HCT116 (cell line): Measurements from ENCODE around the gene PICALM. TPM values are rescaled to one million over a fixed set of nuclear protein-coding genes. Genes with fewer than 3 reads are reported as not detected.

Source experiments
- ATAC-seq: fragments of 200-7000 bp; cut with Tn5 transposase; 2 replicates; pipeline ENCODE4 v1.9.1; 2020; ENCODE audit warnings: mild to moderate bottlenecking, moderate library complexity
- BruUV-seq: library from RNA; stranded (reverse); fragments of 400-500 nt; replicated peaks from 2 replicates; lab custom pipeline; 2021; lab: Mats Ljungman, UMichigan
- CTCF ChIA-PET: fragments of 300-600 bp; sonication (Branson Sonifier 250); formaldehyde crosslinking; loops from one replicate; lab custom pipeline; 2021; ENCODE audit warnings: antibody characterized with exemption; lab: Charles Lee
- POLR2A ChIA-PET: fragments of 300-600, 350-600 bp; sonication (Branson Sonifier 250); formaldehyde crosslinking; loops from one replicate; lab custom pipeline; 2021; ENCODE audit warnings: antibody characterized with exemption; lab: Charles Lee
- RAD21 ChIA-PET, 2 experiments: fragments of 300-600 bp; sonication (Branson Sonifier 250); formaldehyde crosslinking; loops; one replicate each; lab custom pipeline; 2023; ENCODE audit warnings: low total read pairs in 2 of 2; ENCODE audit not compliant: uncharacterized antibody in 2 of 2, unreplicated experiment in 2 of 2, low non-redundant PET in 1 of 2; lab: Charles Lee
- DNase-seq: peaks from one replicate; pipeline ENCODE4 v3.0.0-alpha.2; 2010; ENCODE audit warnings: low read depth, low spot score
- H2AFZ ChIP-seq: fragments of 200-600 bp; shearing (Covaris generic), sonication (generic); 2 replicates; pipeline ENCODE4 v1.6.1; 2017; ENCODE audit warnings: low read depth, mixed run types, mixed read lengths, antibody characterized with exemption, low read length; ENCODE audit not compliant: poor library complexity, severe bottlenecking
- H3K27ac ChIP-seq: 2 replicates; pipeline ENCODE4 v1.5.1; 2012; ENCODE audit warnings: low read depth, low read length
- H3K27me3 ChIP-seq: fragments of 200-600 bp; sonication (generic); 2 replicates; pipeline ENCODE4 v1.6.1; 2016; ENCODE audit warnings: mixed run types, low read length, mixed read lengths; ENCODE audit not compliant: insufficient read depth
- H3K36me3 ChIP-seq, 2 experiments: fragments of 200-500 bp in 1 of 2; fragments of 200-600 bp in 1 of 2; sonication (Bioruptor generic) in 1 of 2; sonication (generic) in 1 of 2; 2 replicates each; pipeline versions ENCODE4 v1.5.1 to v1.6.1; 2014 to 2016; ENCODE audit warnings: low read length in 2 of 2, inconsistent platforms in 1 of 2, mixed read lengths in 1 of 2, mixed run types in 1 of 2; ENCODE audit not compliant: insufficient read depth in 2 of 2, control insufficient read depth in 1 of 2
- H3K4me1 ChIP-seq, 2 experiments: fragments of 200-600 bp in 1 of 2; sonication (generic) in 1 of 2; 2 replicates each; pipeline versions ENCODE4 v1.5.1 to v1.6.1; 2012 to 2017; ENCODE audit warnings: low read length in 2 of 2, inconsistent platforms in 1 of 2, mild to moderate bottlenecking in 1 of 2, mixed read lengths in 1 of 2, mixed run types in 1 of 2, moderate library complexity in 1 of 2; ENCODE audit not compliant: insufficient read depth in 2 of 2, control insufficient read depth in 1 of 2
- H3K4me2 ChIP-seq: fragments of 200-600 bp; sonication (generic); 2 replicates; pipeline ENCODE4 v1.6.1; 2017; ENCODE audit warnings: mixed run types, low read length, mixed read lengths
- H3K4me3 ChIP-seq, 2 experiments: fragments of 200-600 bp in 1 of 2; sonication (generic) in 1 of 2; replicated peaks in 1 of 2; 2 replicates each; pipeline ENCODE4 v1.5.1; 2011 to 2016; ENCODE audit warnings: low read length in 2 of 2, control low read depth in 1 of 2, low read depth in 1 of 2, mild to moderate bottlenecking in 1 of 2, mixed read lengths in 1 of 2, mixed run types in 1 of 2
- H3K79me2 ChIP-seq: fragments of 200-600 bp; sonication (generic); 2 replicates; pipeline ENCODE4 v1.6.1; 2017; ENCODE audit warnings: mild to moderate bottlenecking, mixed run types, low read length, moderate library complexity, mixed read lengths; ENCODE audit not compliant: insufficient read depth
- H3K9ac ChIP-seq: fragments of 200-600 bp; sonication (generic); 2 replicates; pipeline ENCODE4 v1.6.1; 2016; ENCODE audit warnings: low read length, mixed read lengths
- H3K9me2 ChIP-seq: fragments of 200-600 bp; sonication (generic), shearing (Covaris generic); 2 replicates; pipeline ENCODE4 v1.6.1; 2017; ENCODE audit warnings: mixed run types, mild to moderate bottlenecking, moderate library complexity; ENCODE audit not compliant: insufficient read depth
- H3K9me3 ChIP-seq, 2 experiments: fragments of 200-500 bp in 1 of 2; fragments of 200-600 bp in 1 of 2; sonication (Bioruptor generic) in 1 of 2; sonication (generic) in 1 of 2; 2 replicates each; pipeline ENCODE4 v1.6.1; 2014 to 2017; ENCODE audit warnings: low read length in 2 of 2, mixed read lengths in 2 of 2, inconsistent platforms in 1 of 2, low read depth in 1 of 2, mild to moderate bottlenecking in 1 of 2, mixed run types in 1 of 2, moderate library complexity in 1 of 2; ENCODE audit not compliant: control insufficient read depth in 1 of 2, insufficient read depth in 1 of 2
- H4K20me1 ChIP-seq: fragments of 200-600 bp; sonication (generic), shearing (Covaris generic); 2 replicates; pipeline ENCODE4 v1.6.1; 2017; ENCODE audit warnings: mixed run types, mild to moderate bottlenecking, moderate library complexity; ENCODE audit not compliant: insufficient read depth
- CBX3 ChIP-seq: IDR thresholded peaks from 2 replicates; pipeline ENCODE4 v1.6.1; 2012; ENCODE audit warnings: low read depth
- CTCF ChIP-seq, 3 experiments: fragments of 200-600 bp in 1 of 3; sonication (generic) in 1 of 3; IDR thresholded peaks in 2 of 3; conservative IDR thresholded peaks in 1 of 3; 2 replicates each; pipeline ENCODE4 v1.5.1; 2012 to 2017; ENCODE audit warnings: low read depth in 2 of 3, low read length in 2 of 3, antibody characterized with exemption in 1 of 3, borderline replicate concordance in 1 of 3, control low read depth in 1 of 3, mild to moderate bottlenecking in 1 of 3, mixed read lengths in 1 of 3, mixed run types in 1 of 3, moderate library complexity in 1 of 3; ENCODE audit not compliant: insufficient read depth in 1 of 3
- FOSL1 ChIP-seq: IDR thresholded peaks from 2 replicates; pipeline ENCODE4 v1.6.1; 2012; ENCODE audit warnings: low read depth
- JUND ChIP-seq: IDR thresholded peaks from 2 replicates; pipeline ENCODE4 v1.6.1; 2012
- MAX ChIP-seq: IDR thresholded peaks from 2 replicates; pipeline ENCODE4 v1.6.1; 2012
- SP1 ChIP-seq: IDR thresholded peaks from 2 replicates; pipeline ENCODE4 v1.6.1; 2012; ENCODE audit warnings: low read depth
- ZNF274 ChIP-seq: fragments of 200-500 bp; sonication (Bioruptor generic); IDR thresholded peaks from 2 replicates; pipeline ENCODE4 v1.6.1; 2014; ENCODE audit warnings: mild to moderate bottlenecking, low read depth, low read length, inconsistent platforms
- intact Hi-C: fragments of 100-400 bp; cut with micrococcal nuclease; formaldehyde crosslinking; loops from 2 replicates; pipeline ENCODE4 v1.10.0; 2022
- total RNA-seq: library from RNA; stranded (reverse); gene quantifications from one replicate; pipeline ENCODE4 v1.2.1, GENCODE V29; 2021; ENCODE audit not compliant: unreplicated experiment
- TF ChIP-seq, protein P1 (sequence below): IDR thresholded peaks from 2 replicates; pipeline ENCODE4 v1.6.1; 2012

PICALM gene
- total RNA-seq, 1 experiment from 2014 or later, result 90.6 TPM

- no peak overlapping the region for H3K4me2 ChIP-seq
- no peaks in the 10 kb centered on the region for H3K27me3 ChIP-seq
- H3K9me2 ChIP-seq, result no peaks in the 10 kb centered on the region
- no peak for ATAC-seq
- H3K79me2 ChIP-seq, result peaks cover 4% of the 10 kb centered on the region; the same call in 1 of the 2 replicates
- no peaks in the 10 kb centered on the region for H3K4me1 ChIP-seq
- POLR2A ChIA-PET, result no interaction called here
- no peaks in the 10 kb centered on the region for H3K9me3 ChIP-seq
- no peak overlapping the region for H3K4me3 ChIP-seq
- RAD21 ChIA-PET, result no interaction called here
- no TSS peak for BruUV-seq
- TF ChIP-seq JUND (no peak), SP1 (no peak), CTCF (IDR thresholded peaks at IDR 0.05 in 2 of 3, conservative IDR thresholded peaks at IDR 0.05 in 1 of 3; ENCODE audit: borderline replicate concordance in 1 of 3, insufficient read depth in 1 of 3, low read depth in 2 of 3, low read length in 2 of 3) (no peak), MAX (no peak)
- TF ChIP-seq, protein P1, sequence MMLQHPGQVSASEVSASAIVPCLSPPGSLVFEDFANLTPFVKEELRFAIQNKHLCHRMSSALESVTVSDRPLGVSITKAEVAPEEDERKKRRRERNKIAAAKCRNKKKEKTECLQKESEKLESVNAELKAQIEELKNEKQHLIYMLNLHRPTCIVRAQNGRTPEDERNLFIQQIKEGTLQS, result no peak
- H3K36me3 ChIP-seq, result peaks cover 0 to 3% of the 10 kb centered on the region in 2 experiments; a peak in 1 of 4 replicates
- intact Hi-C loops, result no loop called here
- no peaks in the 10 kb centered on the region for H4K20me1 ChIP-seq
- no peak overlapping the region for H2AFZ ChIP-seq
- no peak overlapping the region for H3K9ac ChIP-seq
- CTCF ChIA-PET, result no interaction called here
- no peak overlapping the region for H3K27ac ChIP-seq
- no peak for DNase-seq
Measured at GRCh38 chr11:85961930-85962363, 106.9 kb downstream of the PICALM start.

- no peaks in the 10 kb centered on the region; a peak in 1 of 4 replicates for H3K36me3 ChIP-seq
- no peak overlapping the region for H3K4me3 ChIP-seq
- no peaks in the 10 kb centered on the region for H4K20me1 ChIP-seq
- no peak for TF ChIP-seq ZNF274
- TF ChIP-seq CBX3, result no peak
- no peak for TF ChIP-seq FOSL1
- no peak overlapping the region for H2AFZ ChIP-seq
- H3K4me2 ChIP-seq, result no peak overlapping the region
- no TSS peak for BruUV-seq
- no peak overlapping the region for H3K9ac ChIP-seq
- CTCF ChIA-PET, result no interaction called here
- H3K4me1 ChIP-seq, result no peaks in the 10 kb centered on the region
- no peak overlapping the region for H3K27ac ChIP-seq
- H3K9me2 ChIP-seq, result no peaks in the 10 kb centered on the region
- ATAC-seq (no peak), DNase-seq (no peak)
- RAD21 ChIA-PET, result no interaction called here
- intact Hi-C loops, result no loop called here
- no peaks in the 10 kb centered on the region for H3K9me3 ChIP-seq
- H3K27me3 ChIP-seq, result no peaks in the 10 kb centered on the region
- H3K79me2 ChIP-seq, result peaks cover 4% of the 10 kb centered on the region; the same call in 1 of the 2 replicates
- POLR2A ChIA-PET, result interaction anchor here (0.7 kb wide), 1 partner anchor 12 kb away, joined by 3 read pairs; no protein-coding TSS in a partner anchor
Measured at GRCh38 chr11:85961130-85961529, 107.8 kb downstream of the PICALM start.
